HepG2 (cell line): Measurements from ENCODE around the gene STIM1. TPM values are rescaled to one million over a fixed set of nuclear protein-coding genes. Genes with fewer than 3 reads are reported as not detected.

Experiments
- ATAC-seq: fragments of 200-7000 bp; cut with Tn5 transposase; 3 replicates; pipeline ENCODE4 v1.9.1; 2020; ENCODE audit warnings: mild to moderate bottlenecking, moderate library complexity
- BruUV-seq: library from RNA; stranded (reverse); fragments of 400-500 nt; replicated peaks from 2 replicates; lab custom pipeline; 2021; lab: Mats Ljungman, UMichigan
- CTCF ChIA-PET: fragments of 300-600 bp; formaldehyde crosslinking; extraction: SDS; loops from one replicate; lab custom pipeline; 2021; ENCODE audit warnings: low total read pairs, inconsistent platforms, low intra/inter-chr PET ratio; lab: Yijun Ruan, JAX
- POLR2A ChIA-PET: fragments of 350-600 bp; sonication (Branson Sonifier 250); formaldehyde crosslinking; loops from one replicate; lab custom pipeline; 2020; ENCODE audit warnings: antibody characterized with exemption, inconsistent platforms; lab: Yijun Ruan, JAX
- DNase-seq: peaks from one replicate; pipeline ENCODE4 v3.0.0-alpha.2; 2015; ENCODE audit warnings: low spot score
- FAIRE-seq: peaks from 3 replicates; lab custom pipeline; 2011; peaks lifted over from hg19 to GRCh38; lab: Jason Lieb, UNC
- H2AFZ ChIP-seq: one replicate; pipeline ENCODE4 v1.6.1; 2011; ENCODE audit warnings: low read length, inconsistent platforms
- H3K27ac ChIP-seq: fragments of 300-600 bp; 3 replicates; pipeline ENCODE4 v1.8.0; 2011; ENCODE audit warnings: mixed run types, mild to moderate bottlenecking, mixed read lengths, low read length, inconsistent platforms; ENCODE audit not compliant: insufficient read depth; ENCODE audit errors: extremely low read length
- H3K27me3 ChIP-seq, 2 experiments: fragments of 200-600 bp in 1 of 2; 2 replicates in 1 of 2; 3 replicates in 1 of 2; pipeline versions ENCODE4 v1.6.0 to v1.8.0; 2011; ENCODE audit warnings: low read length in 2 of 2, mild to moderate bottlenecking in 2 of 2, moderate library complexity in 2 of 2, inconsistent platforms in 1 of 2; ENCODE audit not compliant: insufficient read depth in 2 of 2, control insufficient read depth in 1 of 2
- H3K36me3 ChIP-seq, 2 experiments: fragments of 200-600 bp in 1 of 2; replicated peaks in 1 of 2; 2 replicates in 1 of 2; 3 replicates in 1 of 2; pipeline versions ENCODE4 v1.5.1 to v1.8.0; 2011; ENCODE audit warnings: low read length in 2 of 2, inconsistent platforms in 1 of 2; ENCODE audit not compliant: insufficient read depth in 2 of 2, control insufficient read depth in 1 of 2
- H3K4me1 ChIP-seq: 2 replicates; pipeline ENCODE4 v1.5.1; 2012; ENCODE audit warnings: low read length, inconsistent platforms; ENCODE audit not compliant: insufficient read depth
- H3K4me2 ChIP-seq: 2 replicates; pipeline ENCODE4 v1.6.0; 2011; ENCODE audit warnings: low read depth, low read length, inconsistent platforms
- H3K4me3 ChIP-seq, 3 experiments: fragments of 200-600 bp in 1 of 3; sonication (generic), shearing (Covaris generic) in 1 of 3; replicated peaks in 1 of 3; 2 replicates each; pipeline ENCODE4 v1.5.1; 2011 to 2016; ENCODE audit warnings: low read length in 3 of 3, inconsistent platforms in 2 of 3, low read depth in 2 of 3, mild to moderate bottlenecking in 2 of 3, control low read depth in 1 of 3, mixed read lengths in 1 of 3; ENCODE audit not compliant: insufficient read depth in 1 of 3
- H3K79me2 ChIP-seq: one replicate; pipeline ENCODE4 v1.6.1; 2011; ENCODE audit warnings: low read length, inconsistent platforms; ENCODE audit not compliant: insufficient read depth
- H3K9ac ChIP-seq: 2 replicates; pipeline ENCODE4 v1.6.0; 2011; ENCODE audit warnings: mild to moderate bottlenecking, low read depth, low read length, inconsistent platforms; ENCODE audit not compliant: insufficient read depth
- H3K9me3 ChIP-seq: 2 replicates; pipeline ENCODE4 v1.5.1; 2012; ENCODE audit warnings: mild to moderate bottlenecking, low read length
- H4K20me1 ChIP-seq: 2 replicates; pipeline ENCODE4 v1.6.0; 2011; ENCODE audit warnings: inconsistent platforms, mild to moderate bottlenecking, low read length, moderate library complexity; ENCODE audit not compliant: insufficient read depth
- EP300 ChIP-seq, 3 experiments: sonication (generic) in 1 of 3; formaldehyde crosslinking in 1 of 3; IDR thresholded peaks; 2 replicates each; pipeline versions ENCODE4 v1.5.1 to v1.6.1; 2011 to 2020; ENCODE audit warnings: low read depth in 2 of 3, low read length in 2 of 3, borderline replicate concordance in 1 of 3, improper control_type of control experiment in 1 of 3, mild to moderate bottlenecking in 1 of 3, missing genetic modification reagents in 1 of 3, moderate library complexity in 1 of 3
- HES4 ChIP-seq: sonication (generic); formaldehyde crosslinking; IDR thresholded peaks from 2 replicates; pipeline ENCODE4 v1.9.0; 2021; ENCODE audit warnings: mild to moderate bottlenecking, missing genetic modification reagents, borderline replicate concordance
- MLLT10 ChIP-seq: sonication (generic); formaldehyde crosslinking; IDR thresholded peaks from 2 replicates; pipeline ENCODE4 v1.4.0; 2020; ENCODE audit warnings: missing genetic modification reagents
- NFE2L2 ChIP-seq: fragments of 150-350 bp; IDR thresholded peaks from 2 replicates; pipeline ENCODE4 v1.6.1; 2014; ENCODE audit warnings: low read length
- RFX5 ChIP-seq: IDR thresholded peaks from 2 replicates; pipeline ENCODE4 v1.6.1; 2011; ENCODE audit warnings: low read depth, low read length, improper control_type of control experiment
- THRA ChIP-seq: sonication (generic); formaldehyde crosslinking; IDR thresholded peaks from 2 replicates; pipeline ENCODE4 v1.4.0; 2020; ENCODE audit warnings: missing genetic modification reagents, borderline replicate concordance
- XRCC5 ChIP-seq: fragments of 200-400 bp; formaldehyde crosslinking; optimal IDR thresholded peaks from 2 replicates; pipeline ENCODE3; 2017; ENCODE audit warnings: mild to moderate bottlenecking, low read length
- ZFYVE20 ChIP-seq: sonication (generic); formaldehyde crosslinking; IDR thresholded peaks from 2 replicates; pipeline ENCODE4 v1.8.0; 2023; ENCODE audit warnings: low read depth, mild to moderate bottlenecking, moderate library complexity, missing genetic modification reagents, borderline replicate concordance
- ZNF496 ChIP-seq: sonication (generic); formaldehyde crosslinking; IDR thresholded peaks from 2 replicates; pipeline ENCODE4 v1.8.1; 2023; ENCODE audit warnings: mild to moderate bottlenecking, moderate library complexity, missing genetic modification reagents; ENCODE audit not compliant: insufficient replicate concordance
- ZNF513 ChIP-seq: sonication (generic); formaldehyde crosslinking; conservative IDR thresholded peaks from 2 replicates; pipeline ENCODE4 v1.5.0; 2020; ENCODE audit warnings: missing genetic modification reagents
- ZNF569 ChIP-seq: sonication (generic); formaldehyde crosslinking; IDR thresholded peaks from 2 replicates; pipeline ENCODE4 v1.5.0; 2020; ENCODE audit warnings: mild to moderate bottlenecking, missing genetic modification reagents, moderate library complexity, borderline replicate concordance
- ZNF574 ChIP-seq: sonication (generic); formaldehyde crosslinking; IDR thresholded peaks from 2 replicates; pipeline ENCODE4 v1.4.0; 2020; ENCODE audit warnings: missing genetic modification reagents
- ZNF800 ChIP-seq: sonication (generic); formaldehyde crosslinking; IDR thresholded peaks from 2 replicates; pipeline ENCODE4 v1.4.0; 2020; ENCODE audit warnings: missing genetic modification reagents
- ZNF816 ChIP-seq: sonication (generic); formaldehyde crosslinking; IDR thresholded peaks from 2 replicates; pipeline ENCODE4 v1.8.0; 2022; ENCODE audit warnings: missing genetic modification reagents, mild to moderate bottlenecking, borderline replicate concordance
- WGBS: methylation state at CpG from one replicate; pipeline ENCODE4 v1.1.6; 2017; ENCODE audit warnings: low lambda C conversion rate; 5-methylcytosine and 5-hydroxymethylcytosine counted together
- in situ Hi-C: cut with HindIII; loops from 2 replicates; pipeline ENCODE4 v1.10.0; 2017; ENCODE audit warnings: low pct_unique_long_range_greater_than_20kb; ENCODE audit not compliant: extremely low pct_ligation_motif_present
- intact Hi-C: fragments of 100-400 bp; cut with micrococcal nuclease; formaldehyde crosslinking; loops from one replicate; pipeline ENCODE4 v1.10.0; 2022; ENCODE audit not compliant: unreplicated experiment
- polyA plus RNA-seq, 8 experiments: library from polyadenylated mRNA; depleted of rRNA in 3 of 8; stranded (reverse) in 7 of 8; unstranded in 1 of 8; fragments of >200 nt; fragmentation: Illumina TruSeq in 4 of 8; extraction: Trizol in 4 of 8; gene quantifications; 2 replicates each; pipeline versions ENCODE4 v1.2.1 to v1.2.3, GENCODE V29; 2011 to 2016; ENCODE audit warnings: low read depth in 4 of 8, missing spikeins in 1 of 8, mixed read lengths in 1 of 8; ENCODE audit not compliant: insufficient read depth in 1 of 8
- total RNA-seq, 5 experiments: library from RNA; depleted of rRNA; stranded (reverse); fragments of >200 nt; fragmentation: Illumina TruSeq; extraction: Trizol; gene quantifications; 2 replicates each; pipeline ENCODE4 v1.2.3, GENCODE V29; 2016; ENCODE audit warnings: low read depth in 1 of 5

Gene STIM1
- total and polyA plus RNA-seq, 2 of the 13 experiments (the other 11 are each of a cell fraction or from before 2014, with no cell fraction given), result 19.2 to 28.5 TPM

GRCh38 chr11:3929649-3930048 is 74.2 kb downstream of the STIM1 start (continued):
- TF ChIP-seq ZNF496 (CRISPR knock-in tag), result no peak

- Histone ChIP-seq H3K36me3 (peaks cover 0 to 1% of the 10 kb centered on the region in 2 experiments; a peak in 1 of 5 replicates), H3K27ac (peak overlapping the region; percentile 76), H3K9me3 (no peaks in the 10 kb centered on the region), H3K9ac (peak overlapping the region; percentile 40), H3K4me1 (peaks cover 69% of the 10 kb centered on the region), H3K4me2 (peak overlapping the region; percentile 59), H3K27me3 (no peaks in the 10 kb centered on the region), H4K20me1 (no peaks in the 10 kb centered on the region), H3K4me3 (peak overlapping the region in 1 of 3 experiments; percentile 32; a peak in 1 of 6 replicates), H3K79me2 (peaks cover 18% of the 10 kb centered on the region), H2AFZ (no peak overlapping the region)
- ChIA-PET CTCF (no interaction called here), POLR2A (interaction anchor here (0.9 to 3.1 kb wide), 6 partner anchors 10 to 128 kb away, joined by 3 to 14 read pairs (median 6); partner anchors contain the start of gene STIM1)
- no peak for DNase-seq
- no peak; the same call in 1 of the 3 replicates for ATAC-seq
- in situ Hi-C loops, result no loop called here
- BruUV-seq, result no TSS peak
- WGBS, result 94% methylated on average over 2 of the region's 2 CpGs
- FAIRE-seq, result no peak
- intact Hi-C loops, result no loop called here
- TF ChIP-seq THRA (CRISPR knock-in tag) (0 out of 2 replicates have a peak, but pooled peaks have one; percentile 6), ZNF496 (CRISPR knock-in tag) (no peak), ZNF569 (no peak), ZNF800 (no peak), ZNF574 (CRISPR knock-in tag) (no peak), ZNF816 (CRISPR knock-in tag) (0 out of 2 replicates have a peak, but pooled peaks have one; percentile 58), ZNF513 (CRISPR knock-in tag) (no peak), RFX5 (no peak), EP300 (IDR thresholded peaks at IDR 0.05; ENCODE audit: low read depth in 2 of 2, low read length in 2 of 2) (no peak), EP300 (CRISPR knock-in tag; IDR thresholded peaks at IDR 0.05; ENCODE audit: borderline replicate concordance) (no peak), HES4 (CRISPR knock-in tag) (no peak), ZFYVE20 (CRISPR knock-in tag) (no peak), XRCC5 (no peak), NFE2L2 (no peak), MLLT10 (CRISPR knock-in tag) (no peak)
Measured at GRCh38 chr11:3932698-3933097, 77.2 kb downstream of the STIM1 start.
